Right ventricle myocardium superior (tissue), 1 donor: ENCODE measurements around the gene EXOC4. TPM values are rescaled to one million over a fixed set of nuclear protein-coding genes. Genes with fewer than 3 reads are reported as not detected.

Experiments
- ATAC-seq: fragments of 200-7000 bp; cut with Tn5 transposase; one replicate; pipeline ENCODE4 v1.9.1; 2020; ENCODE audit warnings: mild to moderate bottlenecking; ENCODE audit not compliant: poor library complexity
- DNase-seq: peaks from one replicate; pipeline ENCODE4 v3.0.0-alpha.2; 2020
- intact Hi-C: fragments of 100-400 bp; cut with DNase I; formaldehyde crosslinking; loops from one replicate; pipeline ENCODE4 v1.11.2; 2022
- total RNA-seq: library from RNA; stranded (reverse); fragmentation: NEBNext Ultra II Directional; extraction: Animal tissue kit (Norgen Biotek cat#: 25700); gene quantifications from one replicate; pipeline ENCODE4 v1.2.1, GENCODE V29; 2021
- donor health status: DM: no; HTN: yes; CAD: no; lungs with severe emphysema.

Gene EXOC4
- total RNA-seq, 1 donor from 2014 or later, result 32.5 TPM

DNA sequence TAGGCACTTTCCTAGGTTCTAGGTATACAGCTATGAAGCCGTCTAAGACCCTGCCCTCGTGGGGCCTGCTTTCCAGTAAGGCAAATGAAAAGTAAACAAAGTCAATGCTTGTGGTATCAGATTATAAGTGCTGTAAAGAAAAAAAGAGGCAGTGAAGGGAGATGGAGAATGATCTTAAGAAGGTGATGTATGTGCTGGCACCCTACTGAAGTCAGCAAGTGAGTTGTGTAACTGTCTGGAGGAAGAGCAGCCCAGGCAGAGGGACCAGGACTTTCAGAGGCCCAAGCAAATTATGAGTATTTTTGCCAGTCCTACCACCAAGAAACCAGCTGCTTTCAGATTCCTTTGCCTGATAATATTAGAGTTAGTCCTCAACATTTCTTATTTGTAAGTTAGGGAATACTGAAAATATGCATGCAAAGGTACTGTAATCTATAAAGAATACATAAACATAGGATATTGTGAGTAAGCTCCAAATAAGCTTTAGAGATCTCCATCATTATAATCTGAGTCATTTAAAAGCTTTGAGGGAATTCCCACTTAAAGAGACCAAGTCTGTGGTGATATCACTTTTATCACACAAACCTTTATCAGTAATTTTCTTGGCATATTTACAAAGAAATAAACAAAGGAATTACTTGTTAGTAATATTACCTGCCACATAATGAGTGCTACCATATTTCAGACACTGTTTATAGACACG is 545.1 kb downstream of the EXOC4 start:
- intact Hi-C loops, result no loop called here
- DNase-seq (no peak), ATAC-seq (no peak)

DNA sequence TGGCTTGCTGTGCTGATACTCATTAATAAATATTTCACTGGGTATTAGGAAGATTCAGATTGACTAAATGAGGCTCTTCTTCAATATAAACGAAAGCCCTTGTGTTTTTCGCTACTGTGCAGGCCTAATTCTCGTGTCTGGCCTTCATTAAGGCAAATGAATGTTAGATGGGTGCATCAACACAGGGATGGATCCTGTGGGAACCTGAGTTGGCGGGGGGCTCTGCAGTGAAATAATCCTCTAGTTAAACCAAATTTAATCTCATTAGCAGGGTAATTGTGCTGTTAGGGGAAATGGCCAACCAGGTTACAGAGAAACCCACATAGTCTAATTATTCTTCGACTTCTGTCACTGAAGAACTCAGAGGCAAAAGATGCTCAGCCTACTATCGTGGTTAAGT is 548.5 kb downstream of the EXOC4 start:
- intact Hi-C loops, result no loop called here
- ATAC-seq (no peak), DNase-seq (no peak)

DNA sequence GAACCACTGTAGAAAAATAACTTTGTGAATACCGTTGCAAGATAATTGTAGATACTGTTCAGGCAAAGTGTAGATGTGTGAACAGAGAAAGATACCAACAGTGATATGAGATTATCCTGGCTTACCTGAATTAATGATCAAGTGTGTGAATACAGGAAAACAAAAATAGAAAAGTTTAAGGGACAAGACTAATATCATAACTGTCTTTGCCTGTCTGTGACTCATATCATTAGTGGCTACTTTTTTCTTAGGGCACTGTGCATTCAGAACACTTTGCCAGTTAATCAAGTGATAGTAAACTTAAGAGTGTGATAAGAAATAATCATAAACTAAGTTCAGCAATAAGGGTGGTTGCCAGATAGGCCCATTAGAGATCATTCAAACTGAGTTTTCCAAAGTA is 551.2 kb downstream of the EXOC4 start:
- no peak for DNase-seq
- no peak for ATAC-seq
- intact Hi-C loops, result no loop called here

DNA sequence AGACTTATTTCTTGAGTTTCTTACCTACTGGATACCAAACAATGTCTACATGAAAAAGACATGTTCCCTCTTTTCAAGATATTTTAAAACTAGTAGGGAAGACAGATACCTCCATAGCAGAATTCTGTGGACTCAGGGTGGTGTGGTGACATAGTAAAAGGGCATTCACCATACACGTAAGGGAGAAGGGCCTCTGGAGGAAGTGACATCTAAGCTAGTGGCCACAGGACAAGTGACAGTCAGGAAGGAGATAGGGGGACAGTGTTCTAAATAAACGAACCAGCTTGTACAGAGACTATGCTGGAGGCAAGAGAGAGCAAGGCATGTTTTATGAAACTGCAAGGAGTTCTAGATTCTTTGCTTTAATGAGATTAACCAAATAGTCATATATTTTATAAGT is 552.5 kb downstream of the EXOC4 start:
- ATAC-seq, result no peak
- no peak for DNase-seq
- intact Hi-C loops, result no loop called here

DNA sequence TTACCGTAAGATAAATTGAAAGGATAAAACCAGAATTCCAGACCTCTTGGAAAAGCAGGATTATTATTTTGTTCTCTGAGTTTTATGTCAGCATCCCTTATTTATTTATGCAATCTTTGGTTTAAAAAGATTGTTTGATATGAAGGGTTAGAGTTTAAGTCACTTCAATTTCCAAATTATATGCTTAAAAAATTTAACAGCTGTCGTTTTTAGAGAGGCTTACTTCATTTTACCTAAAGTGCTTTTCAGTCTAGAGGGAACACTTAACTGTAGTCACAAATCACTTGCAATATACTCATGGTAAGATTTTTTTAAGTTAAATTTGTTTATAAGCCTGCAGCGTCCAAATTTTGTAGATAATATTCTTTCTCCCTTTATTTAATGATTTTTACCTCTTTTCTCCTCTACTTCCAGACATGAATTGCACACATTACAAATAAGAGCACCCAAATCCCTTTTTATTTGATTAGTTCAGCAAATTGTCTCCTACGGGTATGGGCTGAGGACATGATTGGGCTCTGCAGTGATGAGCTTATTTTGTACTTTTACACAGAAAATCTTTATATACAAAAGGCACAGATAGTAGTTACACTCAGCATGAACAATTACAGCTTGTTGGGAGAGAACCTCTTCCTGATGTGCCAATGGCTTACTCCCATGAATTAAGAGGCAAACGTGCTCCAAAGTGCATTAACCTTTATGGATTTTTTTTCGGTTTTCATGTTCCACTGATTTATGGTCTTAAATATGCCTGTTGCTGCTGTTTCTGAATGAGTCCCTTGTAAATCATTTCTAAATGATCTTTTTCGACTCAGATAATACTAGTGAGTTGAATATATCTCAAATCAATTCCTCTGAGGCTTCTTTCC is 555.0 kb downstream of the EXOC4 start:
- ATAC-seq (no peak), DNase-seq (no peak)
- intact Hi-C loops, result no loop called here

DNA sequence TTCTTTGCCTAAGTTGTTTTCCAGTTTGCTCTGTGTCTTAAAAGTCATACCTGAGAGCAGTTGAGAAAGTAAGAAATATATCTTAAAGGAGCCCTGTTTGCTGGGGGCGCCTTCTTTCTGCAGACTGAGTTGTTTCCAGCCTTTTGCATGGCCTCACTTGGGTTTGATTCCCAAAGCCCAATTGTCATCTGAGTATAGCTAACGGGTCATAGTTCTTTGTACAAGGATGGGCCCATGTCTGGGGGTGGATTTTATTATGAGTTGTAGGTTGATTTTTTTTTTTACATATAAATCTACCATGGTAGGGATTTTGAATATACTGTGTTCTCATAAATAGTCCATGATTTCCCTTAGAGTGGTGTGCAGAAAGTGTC is 555.6 kb downstream of the EXOC4 start:
- DNase-seq, result no peak
- intact Hi-C loops, result no loop called here
- ATAC-seq, result no peak

DNA sequence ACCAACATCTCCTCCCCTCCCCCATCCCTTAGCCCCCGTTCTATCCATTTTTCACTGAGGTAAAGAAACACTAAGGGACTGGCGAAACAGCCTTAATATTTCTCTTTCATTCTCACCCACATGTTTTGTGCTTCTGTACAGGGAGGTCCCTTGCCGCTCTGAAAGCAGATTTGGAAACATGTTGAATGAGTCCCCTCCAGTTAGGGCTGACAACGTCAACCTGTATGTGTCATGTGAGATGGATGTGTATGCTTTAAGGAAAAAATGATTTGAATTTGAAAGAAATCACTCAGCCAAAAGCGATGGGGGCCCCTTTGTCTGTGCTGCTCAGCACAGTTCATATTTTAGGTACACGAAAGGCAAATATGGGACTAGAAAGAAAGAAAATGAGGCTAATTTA is 560.0 kb downstream of the EXOC4 start:
- intact Hi-C loops, result no loop called here
- DNase-seq, result no peak
- ATAC-seq, result no peak

DNA sequence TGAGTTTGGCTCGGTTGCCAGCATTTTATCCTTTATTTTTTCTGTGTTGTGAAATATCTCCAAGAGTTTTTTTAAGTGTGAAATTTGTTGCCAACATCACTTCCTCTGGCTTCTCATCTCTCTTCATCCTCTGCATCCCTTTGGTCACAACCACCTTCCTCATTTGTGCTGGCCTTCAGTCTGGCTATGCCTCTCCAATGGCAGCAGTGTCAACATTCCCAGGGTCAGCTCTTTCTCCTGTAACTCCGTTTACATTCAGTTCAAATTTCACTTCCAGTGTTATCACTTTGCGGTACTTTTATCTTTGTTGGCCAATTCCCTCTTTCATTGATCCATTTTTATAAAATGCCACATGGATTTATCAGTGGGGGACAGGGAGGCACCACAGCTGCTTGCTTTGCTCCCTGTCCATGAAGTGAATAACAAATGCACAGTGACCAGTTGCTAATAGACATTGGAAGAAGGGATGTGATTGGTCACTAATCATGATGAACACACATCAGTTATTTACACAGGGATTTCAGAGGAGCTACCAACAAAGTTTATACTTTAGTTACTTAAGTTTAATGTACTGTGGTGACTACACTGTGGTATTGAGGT is 562.8 kb downstream of the EXOC4 start:
- DNase-seq (no peak), ATAC-seq (no peak)
- intact Hi-C loops, result no loop called here

DNA sequence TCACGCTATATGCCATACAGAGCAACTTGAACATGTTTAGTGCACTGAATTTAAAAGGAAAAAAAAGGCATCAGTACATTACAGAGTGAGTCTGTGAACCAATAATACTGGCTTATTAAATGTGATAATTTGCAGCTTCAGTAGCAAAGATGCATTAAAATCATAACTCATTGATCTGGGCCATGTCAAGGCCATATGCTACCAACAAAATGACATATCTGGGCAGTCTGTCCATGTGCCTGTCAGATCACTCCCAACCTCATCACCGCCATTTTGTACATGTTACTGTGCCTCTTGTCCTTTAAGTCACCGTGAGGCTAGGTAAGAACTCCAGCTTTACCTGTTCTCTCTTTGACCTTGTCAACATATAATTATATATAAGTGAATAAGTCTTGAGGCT is 566.8 kb downstream of the EXOC4 start:
- intact Hi-C loops, result no loop called here
- ATAC-seq (no peak), DNase-seq (no peak)

DNA sequence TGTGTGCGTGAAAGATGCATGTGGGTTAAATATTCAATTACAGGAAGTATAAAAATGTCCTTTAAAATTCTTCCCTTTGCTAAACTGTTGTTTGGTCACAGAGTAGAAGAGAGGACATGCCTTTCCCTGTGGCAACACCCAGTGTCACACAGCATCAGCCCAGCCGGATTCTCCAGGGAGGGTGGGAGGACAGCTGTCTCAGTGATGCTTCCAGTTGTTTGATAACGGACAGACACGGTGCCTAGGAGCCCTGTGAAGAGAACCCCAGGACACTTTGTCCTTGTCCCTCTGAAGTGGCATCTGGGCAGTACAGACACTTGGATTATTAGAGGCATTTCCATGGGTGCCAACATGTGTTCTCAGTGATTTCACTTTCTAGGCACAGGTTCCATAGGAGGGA is 567.7 kb downstream of the EXOC4 start:
- intact Hi-C loops, result no loop called here
- ATAC-seq (no peak), DNase-seq (no peak)

DNA sequence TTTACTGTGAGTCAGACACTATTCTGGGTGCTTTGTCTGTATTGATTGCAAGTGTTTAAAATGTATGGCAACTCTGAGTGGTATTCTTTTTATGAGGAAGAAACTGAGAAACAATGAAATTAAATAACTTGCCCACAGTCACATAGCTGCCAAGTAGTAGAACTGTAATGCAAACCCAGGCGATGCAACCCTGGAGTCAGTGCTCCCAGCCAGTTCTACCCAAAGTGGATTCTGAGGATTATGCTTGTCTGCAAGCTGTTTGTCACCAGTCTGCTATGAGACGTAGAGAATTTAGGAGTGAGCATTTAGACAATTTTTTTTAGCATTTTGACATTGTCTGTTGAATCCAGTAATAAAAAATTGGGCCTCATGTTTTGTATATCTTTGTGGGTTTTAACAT is 568.3 kb downstream of the EXOC4 start:
- ATAC-seq, result no peak
- intact Hi-C loops, result no loop called here
- no peak for DNase-seq

DNA sequence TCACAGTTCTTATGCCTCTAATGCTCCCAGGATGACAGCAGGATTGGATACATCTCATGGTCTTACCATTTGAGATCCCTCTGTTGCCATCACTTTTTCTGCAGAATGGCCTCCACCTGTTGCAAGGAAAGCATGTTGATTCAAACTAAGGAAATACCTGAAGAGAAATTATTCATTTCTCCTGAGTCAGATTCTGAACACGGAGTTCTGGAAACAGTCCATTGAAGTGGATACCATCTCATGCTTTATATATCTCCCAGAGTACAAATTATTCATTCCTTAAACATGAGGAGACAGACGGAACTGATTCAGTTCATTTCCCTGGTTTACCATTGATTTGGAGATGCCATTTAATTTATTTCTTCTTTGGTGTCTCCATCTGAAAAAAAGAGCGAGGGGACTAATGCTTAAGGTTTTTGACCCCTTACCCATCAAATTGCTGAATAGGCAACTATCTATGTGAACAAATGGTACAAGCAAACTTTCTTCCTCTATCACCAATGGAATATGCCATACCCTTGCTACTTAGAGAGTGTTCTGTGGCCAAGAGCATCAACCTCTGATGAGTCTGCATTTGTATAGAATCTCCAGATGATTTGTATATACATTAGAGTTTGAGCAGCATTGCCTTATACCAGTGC is 569.2 kb downstream of the EXOC4 start:
- intact Hi-C loops, result no loop called here
- DNase-seq (no peak), ATAC-seq (no peak)

DNA sequence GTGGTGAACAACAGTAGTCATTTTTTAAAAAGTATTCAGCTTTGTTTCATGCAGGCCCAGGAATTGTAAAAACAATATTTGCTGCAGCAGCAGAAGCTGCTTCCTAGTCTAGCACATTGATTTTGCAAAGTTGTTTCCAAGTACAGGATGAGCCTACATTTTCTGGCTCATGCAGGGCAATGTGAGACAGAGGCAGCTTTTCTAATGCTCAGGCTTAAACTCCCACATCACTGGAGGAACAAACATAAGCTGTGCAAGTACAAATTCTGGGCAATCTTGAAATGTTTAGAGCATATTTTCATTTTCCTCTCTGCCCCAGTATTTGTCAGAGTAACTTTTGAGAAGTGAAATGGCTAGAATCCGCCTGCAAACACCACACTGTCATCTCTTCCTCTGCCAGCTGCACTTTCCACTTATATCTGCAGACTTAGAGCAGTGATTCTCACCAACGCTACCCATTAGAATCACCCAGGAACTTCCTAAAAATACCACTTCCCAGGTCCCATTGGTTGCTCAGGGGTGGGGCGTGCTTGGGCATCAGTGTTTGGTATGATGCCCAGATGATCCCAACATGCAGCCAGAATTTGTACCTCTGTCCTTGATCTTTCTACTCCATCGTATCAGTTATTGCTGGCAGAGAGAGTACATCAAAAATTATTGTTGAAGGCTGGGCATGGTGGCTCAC is 570.1 kb downstream of the EXOC4 start:
- intact Hi-C loops, result no loop called here
- ATAC-seq, result no peak
- no peak for DNase-seq

DNA sequence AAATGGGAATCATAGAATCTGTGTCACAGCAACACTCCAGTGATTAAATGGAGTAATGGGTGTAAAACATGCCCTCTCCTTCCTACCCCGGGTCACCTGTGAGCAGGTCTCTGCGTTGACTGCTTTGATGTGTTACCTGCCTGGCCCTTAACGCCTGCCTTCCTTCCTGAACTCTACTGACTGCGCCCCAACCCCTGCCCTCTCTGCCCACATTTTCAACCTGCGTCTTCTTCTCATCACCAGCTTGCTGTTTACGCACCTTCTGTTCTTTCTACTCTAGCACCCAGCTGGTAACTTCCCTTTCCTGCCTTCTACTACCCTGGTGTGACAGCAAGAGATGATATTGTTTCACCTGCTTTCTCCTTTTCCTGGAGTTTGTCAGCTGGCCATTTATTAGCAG is 571.3 kb downstream of the EXOC4 start:
- intact Hi-C loops, result no loop called here
- no peak for ATAC-seq

DNA sequence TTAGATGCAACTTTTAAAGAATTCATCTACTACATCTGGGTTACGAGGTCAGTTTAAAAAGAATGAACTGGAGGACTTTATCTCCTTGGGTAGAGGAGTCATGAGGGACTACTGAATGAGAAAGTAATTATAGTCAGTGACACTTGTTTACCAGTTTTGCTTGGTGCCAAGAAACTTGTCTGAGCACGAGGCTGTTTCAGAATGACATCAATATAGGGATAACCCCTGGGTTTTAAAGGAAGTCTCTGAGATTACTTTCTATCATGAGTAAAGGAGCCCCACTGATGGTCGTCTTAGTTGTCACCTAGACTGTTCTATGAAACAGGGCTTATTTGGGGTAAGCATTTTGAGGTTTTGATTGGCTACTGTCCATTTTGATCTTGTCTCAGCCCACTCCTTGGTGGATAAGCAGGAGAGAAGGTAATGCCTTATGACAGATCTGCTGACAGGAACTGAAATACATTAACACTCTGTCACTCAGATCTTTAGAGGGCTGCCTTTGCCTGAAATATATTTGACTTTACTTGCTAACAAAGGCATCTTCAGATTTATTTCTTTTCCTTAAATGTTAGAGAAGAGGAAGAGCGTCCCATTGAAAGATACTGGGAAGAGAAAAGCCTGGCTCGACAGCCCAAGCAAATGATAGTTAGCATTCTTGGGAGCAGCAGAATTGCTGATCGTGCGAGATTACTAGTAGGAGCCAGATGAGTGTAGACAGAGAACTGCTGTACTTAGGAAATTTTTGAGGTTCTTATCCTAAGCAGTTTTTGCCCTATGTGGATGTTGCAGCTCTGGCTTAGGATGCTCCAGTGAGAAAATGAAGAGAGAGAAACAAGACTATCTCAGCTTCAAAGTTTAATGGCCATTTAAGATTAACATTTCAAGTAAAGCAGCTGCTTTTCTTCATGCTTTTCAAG is 575.1 kb downstream of the EXOC4 start:
- ATAC-seq (peak; percentile 53), DNase-seq (no peak)
- intact Hi-C loops, result no loop called here

More for the DNA sequence above, 571.3 kb downstream of the EXOC4 start:
- no peak for DNase-seq

DNA sequence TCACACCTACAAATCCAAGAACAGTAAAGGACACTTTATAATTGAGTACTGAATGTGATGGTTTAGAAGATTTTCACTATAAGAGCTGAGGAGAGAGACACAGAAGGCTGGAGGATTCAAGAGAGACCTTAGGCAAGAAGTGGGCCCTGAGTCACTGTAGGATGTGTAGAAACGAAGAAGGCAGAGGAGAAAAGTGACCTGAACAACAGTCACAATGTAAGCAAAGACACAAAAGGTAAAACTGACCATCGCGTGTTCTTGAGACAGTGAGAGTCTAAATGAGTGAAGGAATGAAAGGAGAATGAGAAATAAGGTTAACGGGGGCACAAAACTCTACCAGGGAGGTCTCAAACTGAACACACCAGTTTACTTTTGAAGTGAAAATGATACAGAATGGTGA is 576.0 kb downstream of the EXOC4 start:
- no peak for ATAC-seq
- intact Hi-C loops, result no loop called here
- DNase-seq, result no peak

DNA sequence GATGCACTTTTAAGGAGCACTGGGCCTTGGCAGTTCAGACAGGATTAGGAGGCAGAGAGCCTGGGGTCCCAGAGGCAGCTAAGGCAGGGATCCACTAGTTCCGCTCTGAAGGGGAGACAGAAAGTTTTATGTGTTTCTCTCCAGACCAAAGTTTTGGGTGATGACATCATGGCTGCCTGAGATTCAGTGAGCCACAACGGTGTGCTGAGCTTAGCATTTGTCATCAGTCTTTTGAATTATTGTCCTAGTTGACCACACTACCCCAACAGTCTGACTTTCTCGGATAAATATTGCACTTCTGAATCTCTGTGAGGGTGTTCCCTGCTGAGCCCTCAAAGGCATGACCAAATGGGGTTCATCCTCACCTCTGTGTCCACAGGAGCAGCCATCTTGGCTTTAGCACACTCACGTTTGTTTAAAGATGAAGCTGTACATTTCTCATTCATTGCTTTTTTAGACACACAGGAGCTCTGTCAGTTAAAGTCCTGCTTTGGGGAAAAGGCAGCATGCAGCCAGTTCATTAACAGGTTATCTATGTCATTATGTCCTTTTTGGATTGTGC is 576.5 kb downstream of the EXOC4 start:
- no peak for DNase-seq
- ATAC-seq, result no peak
- intact Hi-C loops, result no loop called here

DNA sequence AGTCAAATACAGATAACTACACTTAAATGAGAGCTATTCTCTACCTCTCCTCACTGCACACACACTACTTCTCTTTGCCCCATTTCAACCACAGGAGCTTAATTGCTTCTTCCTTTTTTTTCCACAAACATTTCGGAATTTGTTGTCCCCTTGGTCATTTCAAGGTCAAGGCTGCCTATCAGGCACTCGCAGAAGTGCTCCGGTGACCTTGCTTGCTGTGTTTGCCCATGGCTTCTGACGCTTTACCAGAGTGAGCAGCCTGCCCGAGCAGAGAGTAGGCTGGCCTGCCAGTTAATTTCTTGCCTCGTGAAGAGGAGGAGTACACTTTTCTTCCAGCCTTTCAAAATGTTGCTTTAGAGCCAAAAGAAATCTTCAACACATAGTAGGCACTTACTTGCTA is 577.2 kb downstream of the EXOC4 start:
- intact Hi-C loops, result no loop called here
- no peak for DNase-seq
- ATAC-seq, result peak; percentile 46
